ENCODE results near the gene PACS1.

GRCh38 chr11:66280428-66280827, 210.4 kb downstream of the PACS1 start:
- TF ChIP-seq CTCF (IDR thresholded peaks at IDR 0.05): no peak
- no peak for TF ChIP-seq POLR2A (IDR thresholded peaks at IDR 0.05)
- no peak for TF ChIP-seq POLR2AphosphoS5 (IDR thresholded peaks at IDR 0.05)

All from breast epithelium (tissue), 3 donors.